ENCODE measurements around the gene TRAM2. TPM values are rescaled to one million over a fixed set of nuclear protein-coding genes. Genes with fewer than 3 reads are reported as not detected.

The TRAM2 gene
- total and polyA plus RNA-seq, 2 of the 13 experiments (the other 11 are each of a cell fraction or from before 2014, with no cell fraction given) = 49.1 to 72.5 TPM

GRCh38 chr6:52545406-52546119 lies 31.3 kb downstream of the TRAM2 start (continued):
- TF ChIP-seq NR0B2 (CRISPR knock-in tag; IDR thresholded peaks at IDR 0.05) = 0 out of 2 replicates have a peak, but pooled peaks have one; percentile 60
- no peak for TF ChIP-seq NBN (conservative IDR thresholded peaks at IDR 0.05)
- TF ChIP-seq FOXM1 (CRISPR knock-in tag; IDR thresholded peaks at IDR 0.05) = no peak
- TF ChIP-seq THAP9 (CRISPR knock-in tag; IDR thresholded peaks at IDR 0.05; ENCODE audit: borderline replicate concordance) = no peak
- no peak for TF ChIP-seq ZNF367 (CRISPR knock-in tag; IDR thresholded peaks at IDR 0.05; ENCODE audit: borderline replicate concordance)
- peak; percentile 36; the same call in 1 of the 2 replicates for TF ChIP-seq MED1 (CRISPR knock-in tag; IDR thresholded peaks at IDR 0.05)
- TF ChIP-seq ATF4 (CRISPR knock-in tag; IDR thresholded peaks at IDR 0.05) = no peak; a peak in 1 of 4 replicates
- TF ChIP-seq CHCHD3 (CRISPR knock-in tag; IDR thresholded peaks at IDR 0.05) = no peak
- peak; percentile 10; the same call in 1 of the 2 replicates for TF ChIP-seq PRDM10 (CRISPR knock-in tag; IDR thresholded peaks at IDR 0.05; ENCODE audit: low read depth)
- no peak for TF ChIP-seq ZNF841 (CRISPR knock-in tag; IDR thresholded peaks at IDR 0.05; ENCODE audit: borderline replicate concordance)
- TF ChIP-seq ZNF567 (CRISPR knock-in tag; IDR thresholded peaks at IDR 0.05; ENCODE audit: borderline replicate concordance) = no peak
- TF ChIP-seq ZNF691 (CRISPR knock-in tag; IDR thresholded peaks at IDR 0.05; ENCODE audit: borderline replicate concordance, low read depth) = peak; percentile 58; the same call in 1 of the 2 replicates
- TF ChIP-seq SMYD3 (CRISPR knock-in tag; IDR thresholded peaks at IDR 0.05) = no peak
- no peak for TF ChIP-seq TEAD3 (CRISPR knock-in tag; optimal IDR thresholded peaks at IDR 0.05; ENCODE audit: borderline replicate concordance)
- TF ChIP-seq SALL1 (CRISPR knock-in tag; IDR thresholded peaks at IDR 0.05) = peak; percentile 64; the same call in 1 of the 2 replicates
- no peak for TF ChIP-seq ZNF329 (CRISPR knock-in tag; IDR thresholded peaks at IDR 0.05; ENCODE audit: low read depth)
- TF ChIP-seq TBL1XR1 (IDR thresholded peaks at IDR 0.05; ENCODE audit: borderline replicate concordance, low read length, partially characterized antibody) = no peak

All from HepG2 (cell line).